Measurements from ENCODE around the gene COX17.

Gene COX17

GRCh38 chr3:119628390-119628789 lies 48.8 kb downstream of the COX17 start:
- no peak for DNase-seq (ENCODE audit: low spot score)
- no peak overlapping the region for H3K27ac ChIP-seq
- CTCF ChIA-PET, result interaction anchor here (0.6 kb wide), 1 partner anchor 27 kb away, joined by 3 read pairs; no protein-coding TSS in a partner anchor

GRCh38 chr3:119627461-119627860 lies 49.7 kb downstream of the COX17 start:
- no peak for DNase-seq (ENCODE audit: low spot score)
- CTCF ChIA-PET, result interaction anchor here (0.6 kb wide), 1 partner anchor 371 kb away, joined by 3 read pairs; no protein-coding TSS in a partner anchor
- POLR2A ChIA-PET (ENCODE audit: low non-redundant PET), result no interaction called here
- H3K27ac ChIP-seq, result no peak overlapping the region
- TF ChIP-seq CTCF (conservative IDR thresholded peaks at IDR 0.05; ENCODE audit: low read depth), result no peak

More at GRCh38 chr3:119628390-119628789, 48.8 kb downstream of the COX17 start:
- no peak for TF ChIP-seq CTCF (conservative IDR thresholded peaks at IDR 0.05; ENCODE audit: low read depth)
- POLR2A ChIA-PET (ENCODE audit: low non-redundant PET), result no interaction called here

- H3K27ac ChIP-seq, result no peak overlapping the region
- ChIA-PET CTCF (no interaction called here), POLR2A (ENCODE audit: low non-redundant PET) (interaction anchor here (0.8 kb wide), 1 partner anchor 12 kb away, joined by 5 read pairs; no protein-coding TSS in a partner anchor)
- no peak for TF ChIP-seq CTCF (conservative IDR thresholded peaks at IDR 0.05; ENCODE audit: low read depth)
- DNase-seq (ENCODE audit: low spot score), result no peak
Measured at GRCh38 chr3:119626196-119626595, 51.0 kb downstream of the COX17 start.

- ChIA-PET CTCF (no interaction called here), POLR2A (ENCODE audit: low non-redundant PET) (no interaction called here)
- no peak overlapping the region for H3K27ac ChIP-seq
- no peak for TF ChIP-seq CTCF (conservative IDR thresholded peaks at IDR 0.05; ENCODE audit: low read depth)
- no peak for DNase-seq (ENCODE audit: low spot score)
Measured at GRCh38 chr3:119625451-119626153, 51.6 kb downstream of the COX17 start.

GRCh38 chr3:119624002-119624720 lies 53.0 kb downstream of the COX17 start:
- no peak for TF ChIP-seq CTCF (conservative IDR thresholded peaks at IDR 0.05; ENCODE audit: low read depth)
- H3K27ac ChIP-seq, result no peak overlapping the region
- CTCF ChIA-PET, result no interaction called here
- POLR2A ChIA-PET (ENCODE audit: low non-redundant PET), result no interaction called here
- no peak for DNase-seq (ENCODE audit: low spot score)

GRCh38 chr3:119620899-119621298 lies 56.3 kb downstream of the COX17 start:
- POLR2A ChIA-PET (ENCODE audit: low non-redundant PET), result no interaction called here

More at GRCh38 chr3:119620899-119621298, 56.3 kb downstream of the COX17 start:
- CTCF ChIA-PET, result no interaction called here
- no peak for TF ChIP-seq CTCF (conservative IDR thresholded peaks at IDR 0.05; ENCODE audit: low read depth)
- DNase-seq (ENCODE audit: low spot score), result no peak
- H3K27ac ChIP-seq, result no peak overlapping the region
